D721Med (cell line): ENCODE results near the gene PLIN5.

ENCODE experiments used
- DNase-seq: peaks from one replicate; pipeline ENCODE4 v3.0.0; 2011; ENCODE audit warnings: low spot score; ENCODE audit not compliant: insufficient read length
- FAIRE-seq: peaks from 2 replicates; lab custom pipeline; 2011; peaks lifted over from hg19 to GRCh38; lab: Jason Lieb, UNC
- CTCF ChIP-seq: IDR thresholded peaks from 2 replicates; pipeline ENCODE4 v1.5.1; 2012; ENCODE audit warnings: mild to moderate bottlenecking, control low read depth; ENCODE audit not compliant: insufficient read depth; ENCODE audit errors: missing control alignments

The PLIN5 gene

GRCh38 chr19:4522291-4523002 lies 12.6 kb downstream of the PLIN5 start:
- DNase-seq: no peak
- no peak for FAIRE-seq
- TF ChIP-seq CTCF: no peak

GRCh38 chr19:4521888-4522242 lies 13.2 kb downstream of the PLIN5 start:
- FAIRE-seq: no peak
- no peak for TF ChIP-seq CTCF
- DNase-seq: no peak

- no peak for DNase-seq
- no peak for TF ChIP-seq CTCF
- no peak for FAIRE-seq
Measured at GRCh38 chr19:4521170-4521887, 13.7 kb downstream of the PLIN5 start.

GRCh38 chr19:4519521-4520277 lies 15.3 kb downstream of the PLIN5 start:
- no peak for TF ChIP-seq CTCF
- FAIRE-seq: no peak
- no peak for DNase-seq

GRCh38 chr19:4519172-4519496 lies 15.9 kb downstream of the PLIN5 start:
- no peak for TF ChIP-seq CTCF
- FAIRE-seq: no peak
- no peak for DNase-seq

- DNase-seq (no peak), FAIRE-seq (no peak)
- no peak for TF ChIP-seq CTCF
Measured at GRCh38 chr19:4518345-4519171, 16.5 kb downstream of the PLIN5 start, which contains the start of gene PLIN4. PLIN4 (minus strand) TSS chr19:4518486; CDS start chr19:4518272, 214 bp downstream.
